Keratinocyte (primary cell): ENCODE data around the gene NCOA3. TPM values are rescaled to one million over a fixed set of nuclear protein-coding genes. Genes with fewer than 3 reads are reported as not detected.

ENCODE experiments used
- DNase-seq: peaks from one replicate; pipeline ENCODE4 v3.0.0-alpha.2; 2011; ENCODE audit warnings: low read depth, missing footprints, low spot score
- FAIRE-seq: peaks from 2 replicates; lab custom pipeline; 2011; peaks lifted over from hg19 to GRCh38; lab: Jason Lieb, UNC
- H2AFZ ChIP-seq: 2 replicates; pipeline ENCODE4 v1.6.0; 2012; ENCODE audit warnings: low read length, control low read depth, inconsistent platforms; ENCODE audit not compliant: control insufficient read depth
- H3K27ac ChIP-seq: 2 replicates; pipeline ENCODE4 v1.5.1; 2011; ENCODE audit warnings: low read length; ENCODE audit not compliant: control insufficient read depth, insufficient read depth
- H3K27me3 ChIP-seq: 3 replicates; pipeline ENCODE4 v1.6.0; 2011; ENCODE audit warnings: low read length; ENCODE audit not compliant: control insufficient read depth, insufficient read depth; ENCODE audit errors: extremely low read depth
- H3K36me3 ChIP-seq, 2 experiments: 2 replicates in 1 of 2; 3 replicates in 1 of 2; pipeline ENCODE4 v1.5.1; 2011; ENCODE audit warnings: low read length in 2 of 2, mild to moderate bottlenecking in 1 of 2; ENCODE audit not compliant: control insufficient read depth in 2 of 2, insufficient read depth in 2 of 2; ENCODE audit errors: extremely low read depth in 1 of 2
- H3K4me1 ChIP-seq: 3 replicates; pipeline ENCODE4 v1.5.1; 2011; ENCODE audit warnings: low read length; ENCODE audit not compliant: control insufficient read depth, insufficient read depth; ENCODE audit errors: extremely low read depth
- H3K4me2 ChIP-seq: 3 replicates; pipeline ENCODE4 v1.6.0; 2011; ENCODE audit warnings: low read depth, low read length; ENCODE audit not compliant: control insufficient read depth, insufficient read depth; ENCODE audit errors: extremely low read depth
- H3K4me3 ChIP-seq, 3 experiments: fragments of 200-600 bp in 1 of 3; sonication (generic) in 1 of 3; 2 replicates in 2 of 3; 3 replicates in 1 of 3; pipeline ENCODE4 v1.5.1; 2011 to 2016; ENCODE audit warnings: low read length in 3 of 3, mild to moderate bottlenecking in 3 of 3, control low read depth in 2 of 3, inconsistent platforms in 1 of 3, low read depth in 1 of 3, mixed read lengths in 1 of 3, mixed run types in 1 of 3, moderate library complexity in 1 of 3; ENCODE audit not compliant: control insufficient read depth in 2 of 3, insufficient read depth in 2 of 3; ENCODE audit errors: extremely low read depth in 1 of 3
- H3K79me2 ChIP-seq: 2 replicates; pipeline ENCODE4 v1.6.0; 2012; ENCODE audit warnings: low read length; ENCODE audit not compliant: control insufficient read depth, insufficient read depth
- H3K9ac ChIP-seq: 3 replicates; pipeline ENCODE4 v1.6.0; 2011; ENCODE audit warnings: low read length; ENCODE audit not compliant: control insufficient read depth, insufficient read depth; ENCODE audit errors: extremely low read depth
- H3K9me1 ChIP-seq: 3 replicates; pipeline ENCODE4 v1.6.0; 2011; ENCODE audit warnings: low read length; ENCODE audit not compliant: control insufficient read depth, insufficient read depth; ENCODE audit errors: extremely low read depth
- H3K9me3 ChIP-seq: 2 replicates; pipeline ENCODE4 v1.5.1; 2012; ENCODE audit warnings: low read depth, low read length; ENCODE audit not compliant: control insufficient read depth
- H4K20me1 ChIP-seq: 3 replicates; pipeline ENCODE4 v1.6.0; 2011; ENCODE audit warnings: low read length; ENCODE audit not compliant: control insufficient read depth, insufficient read depth; ENCODE audit errors: extremely low read depth
- EZH2 ChIP-seq: IDR thresholded peaks from one replicate; pipeline ENCODE4 v1.6.1; 2012; ENCODE audit warnings: inconsistent platforms, mild to moderate bottlenecking, low read length, moderate library complexity
- dilution Hi-C: fragments of 300-500 bp; cut with MboI; formaldehyde crosslinking; loops from one replicate; pipeline ENCODE4 v1.7.0; 2020; ENCODE audit warnings: low sequenced_read_pairs; ENCODE audit not compliant: extremely low pct_ligation_motif_present
- polyA plus RNA-seq, 5 experiments: library from polyadenylated mRNA; depleted of rRNA in 3 of 5; stranded (reverse) in 3 of 5; stranded (forward) in 1 of 5; unstranded in 1 of 5; fragments of >200 nt; gene quantifications; 1 replicate in 1 of 5; 2 replicates in 3 of 5; 3 replicates in 1 of 5; pipeline versions ENCODE4 v1.2.1 to v1.2.3, GENCODE V29; 2011 to 2012; ENCODE audit warnings: missing spikeins in 2 of 5, low read depth in 1 of 5, low replicate concordance in 1 of 5
- TF ChIP-seq, protein P1 (sequence below), 3 experiments: IDR thresholded peaks in 1 of 3; conservative IDR thresholded peaks in 1 of 3; optimal IDR thresholded peaks in 1 of 3; 2 replicates in 2 of 3; 3 replicates in 1 of 3; pipeline versions ENCODE3 to v1.5.1; 2011; ENCODE audit warnings: low read length in 3 of 3, mild to moderate bottlenecking in 3 of 3, moderate library complexity in 2 of 3, control low read depth in 1 of 3, inconsistent platforms in 1 of 3; ENCODE audit not compliant: insufficient read depth in 2 of 3; ENCODE audit errors: extremely low read depth in 1 of 3

NCOA3 gene
- polyA plus RNA-seq, 1 donor (not counting 4 experiments of a cell fraction or from before 2014, with no cell fraction given), result 25.8 TPM

DNA sequence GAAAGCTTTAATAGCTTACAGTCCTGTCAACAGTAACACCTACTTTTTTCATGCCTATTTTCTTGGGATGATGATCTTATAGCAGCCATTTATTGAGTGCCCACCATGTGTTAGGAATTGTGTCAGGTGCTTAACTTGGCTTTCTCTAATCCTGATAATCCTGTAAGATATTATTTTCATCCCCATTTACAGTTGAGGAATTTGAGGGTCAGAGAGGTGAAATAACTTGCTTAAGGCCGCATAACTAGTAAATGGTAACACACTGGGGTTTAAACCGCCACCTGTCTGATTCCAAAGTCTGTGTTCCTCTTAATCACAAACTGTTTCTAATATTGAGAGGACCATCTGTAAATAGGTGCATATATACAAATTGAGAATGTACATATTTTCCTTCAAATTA lies 55.5 kb downstream of the NCOA3 start:
- dilution Hi-C loops, result no loop called here
- Histone ChIP-seq H3K4me1 (no peaks in the 10 kb centered on the region), H3K4me3 (no peak overlapping the region), H3K9me3 (no peaks in the 10 kb centered on the region), H3K79me2 (peaks cover 52% of the 10 kb centered on the region), H3K27me3 (no peaks in the 10 kb centered on the region), H3K36me3 (no peaks in the 10 kb centered on the region), H3K27ac (no peak overlapping the region), H3K9ac (no peak overlapping the region), H3K4me2 (no peak overlapping the region), H4K20me1 (no peaks in the 10 kb centered on the region), H3K9me1 (no peaks in the 10 kb centered on the region), H2AFZ (no peak overlapping the region)
- FAIRE-seq (no peak), DNase-seq (no peak)
- no peak for TF ChIP-seq EZH2
- TF ChIP-seq, protein P1, sequence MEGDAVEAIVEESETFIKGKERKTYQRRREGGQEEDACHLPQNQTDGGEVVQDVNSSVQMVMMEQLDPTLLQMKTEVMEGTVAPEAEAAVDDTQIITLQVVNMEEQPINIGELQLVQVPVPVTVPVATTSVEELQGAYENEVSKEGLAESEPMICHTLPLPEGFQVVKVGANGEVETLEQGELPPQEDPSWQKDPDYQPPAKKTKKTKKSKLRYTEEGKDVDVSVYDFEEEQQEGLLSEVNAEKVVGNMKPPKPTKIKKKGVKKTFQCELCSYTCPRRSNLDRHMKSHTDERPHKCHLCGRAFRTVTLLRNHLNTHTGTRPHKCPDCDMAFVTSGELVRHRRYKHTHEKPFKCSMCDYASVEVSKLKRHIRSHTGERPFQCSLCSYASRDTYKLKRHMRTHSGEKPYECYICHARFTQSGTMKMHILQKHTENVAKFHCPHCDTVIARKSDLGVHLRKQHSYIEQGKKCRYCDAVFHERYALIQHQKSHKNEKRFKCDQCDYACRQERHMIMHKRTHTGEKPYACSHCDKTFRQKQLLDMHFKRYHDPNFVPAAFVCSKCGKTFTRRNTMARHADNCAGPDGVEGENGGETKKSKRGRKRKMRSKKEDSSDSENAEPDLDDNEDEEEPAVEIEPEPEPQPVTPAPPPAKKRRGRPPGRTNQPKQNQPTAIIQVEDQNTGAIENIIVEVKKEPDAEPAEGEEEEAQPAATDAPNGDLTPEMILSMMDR (optimal IDR thresholded peaks at IDR 0.05 in 1 of 3, IDR thresholded peaks at IDR 0.05 in 1 of 3, conservative IDR thresholded peaks at IDR 0.05 in 1 of 3; ENCODE audit: extremely low read depth in 1 of 3, insufficient read depth in 2 of 3, low read length in 3 of 3), result no peak

DNA sequence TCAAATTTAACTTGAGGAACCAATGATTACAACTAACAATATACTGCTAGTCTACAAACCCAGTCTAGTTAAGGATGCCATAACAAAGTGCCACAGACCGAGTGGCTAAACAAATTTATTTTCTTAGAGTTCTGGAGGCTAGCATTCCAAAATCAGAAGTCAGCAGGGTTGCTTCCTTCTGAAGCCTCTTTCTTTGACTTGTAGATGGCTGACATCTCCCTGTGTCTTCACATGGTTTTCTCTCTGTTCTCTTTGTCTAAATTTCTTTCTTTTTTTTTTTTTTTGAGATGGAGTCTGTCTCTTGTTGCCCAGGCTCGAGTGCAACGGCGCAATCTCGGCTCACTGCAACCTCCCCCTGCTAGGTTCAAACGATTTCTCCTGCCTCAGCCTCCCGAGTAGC lies 56.1 kb downstream of the NCOA3 start:
- Histone ChIP-seq H2AFZ (no peak overlapping the region), H4K20me1 (no peaks in the 10 kb centered on the region), H3K9ac (no peak overlapping the region), H3K4me3 (no peak overlapping the region), H3K4me1 (no peaks in the 10 kb centered on the region), H3K79me2 (peaks cover 51% of the 10 kb centered on the region), H3K27ac (no peak overlapping the region), H3K36me3 (no peaks in the 10 kb centered on the region), H3K4me2 (no peak overlapping the region), H3K9me1 (no peaks in the 10 kb centered on the region), H3K27me3 (no peaks in the 10 kb centered on the region), H3K9me3 (no peaks in the 10 kb centered on the region)
- FAIRE-seq (no peak), DNase-seq (no peak)
- dilution Hi-C loops, result no loop called here
- TF ChIP-seq, protein P1 (optimal IDR thresholded peaks at IDR 0.05 in 1 of 3, IDR thresholded peaks at IDR 0.05 in 1 of 3, conservative IDR thresholded peaks at IDR 0.05 in 1 of 3; ENCODE audit: extremely low read depth in 1 of 3, insufficient read depth in 2 of 3, low read length in 3 of 3), result no peak
- TF ChIP-seq EZH2, result no peak
